Testis (tissue), 2 donors: ENCODE data around the gene DCAKD.

ENCODE experiments used
- POLR2A ChIP-seq: fragments of 450-650 bp; IDR thresholded peaks from one replicate; pipeline ENCODE4 v1.6.1; 2017; ENCODE audit warnings: antibody characterized with exemption, mild to moderate bottlenecking, moderate library complexity
- TF ChIP-seq, protein P1 (sequence below), 3 experiments: fragments of 450-650 bp in 2 of 3; fragments of 200-600 bp in 1 of 3; sonication (generic) in 1 of 3; IDR thresholded peaks; one replicate each; pipeline ENCODE4 v1.5.1; 2016 to 2019; ENCODE audit warnings: antibody characterized with exemption in 3 of 3, mild to moderate bottlenecking in 2 of 3, moderate library complexity in 1 of 3

GRCh38 chr17:45087978-45088377, 36.5 kb upstream of the DCAKD start:
- no peak for TF ChIP-seq POLR2A
- TF ChIP-seq, protein P1, sequence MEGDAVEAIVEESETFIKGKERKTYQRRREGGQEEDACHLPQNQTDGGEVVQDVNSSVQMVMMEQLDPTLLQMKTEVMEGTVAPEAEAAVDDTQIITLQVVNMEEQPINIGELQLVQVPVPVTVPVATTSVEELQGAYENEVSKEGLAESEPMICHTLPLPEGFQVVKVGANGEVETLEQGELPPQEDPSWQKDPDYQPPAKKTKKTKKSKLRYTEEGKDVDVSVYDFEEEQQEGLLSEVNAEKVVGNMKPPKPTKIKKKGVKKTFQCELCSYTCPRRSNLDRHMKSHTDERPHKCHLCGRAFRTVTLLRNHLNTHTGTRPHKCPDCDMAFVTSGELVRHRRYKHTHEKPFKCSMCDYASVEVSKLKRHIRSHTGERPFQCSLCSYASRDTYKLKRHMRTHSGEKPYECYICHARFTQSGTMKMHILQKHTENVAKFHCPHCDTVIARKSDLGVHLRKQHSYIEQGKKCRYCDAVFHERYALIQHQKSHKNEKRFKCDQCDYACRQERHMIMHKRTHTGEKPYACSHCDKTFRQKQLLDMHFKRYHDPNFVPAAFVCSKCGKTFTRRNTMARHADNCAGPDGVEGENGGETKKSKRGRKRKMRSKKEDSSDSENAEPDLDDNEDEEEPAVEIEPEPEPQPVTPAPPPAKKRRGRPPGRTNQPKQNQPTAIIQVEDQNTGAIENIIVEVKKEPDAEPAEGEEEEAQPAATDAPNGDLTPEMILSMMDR (IDR thresholded peaks at IDR 0.05), result no peak
